OCI-LY1 (cell line): ENCODE data around the gene FANCD2OS.

ENCODE experiments used
- H2AFZ ChIP-seq: fragments of 200-600 bp; sonication (generic), shearing (Covaris generic); 2 replicates; pipeline ENCODE4 v1.6.0; 2014; ENCODE audit warnings: antibody characterized with exemption, mild to moderate bottlenecking, low read length
- H3F3A ChIP-seq: fragments of 200-600 bp; sonication (generic), shearing (Covaris generic); 2 replicates; pipeline ENCODE4 v1.6.0; 2014; ENCODE audit warnings: mild to moderate bottlenecking, antibody characterized with exemption, low read length, moderate library complexity; ENCODE audit not compliant: insufficient read depth
- H3K27ac ChIP-seq: fragments of 200-600 bp; sonication (generic); 2 replicates; pipeline ENCODE4 v1.5.1; 2014; ENCODE audit warnings: low read length, mixed run types, mild to moderate bottlenecking, low read depth; ENCODE audit not compliant: poor library complexity, severe bottlenecking
- H3K27me3 ChIP-seq: fragments of 200-600 bp; sonication (generic); 2 replicates; pipeline ENCODE4 v1.6.0; 2014; ENCODE audit warnings: antibody characterized with exemption, mild to moderate bottlenecking, low read length, moderate library complexity; ENCODE audit not compliant: insufficient read depth
- H3K36me3 ChIP-seq: fragments of 200-600 bp; sonication (generic); 2 replicates; pipeline ENCODE4 v1.6.1; 2014; ENCODE audit warnings: mild to moderate bottlenecking, antibody characterized with exemption, low read length, moderate library complexity, mixed read lengths; ENCODE audit not compliant: insufficient read depth
- H3K4me1 ChIP-seq: fragments of 200-600 bp; sonication (generic); 2 replicates; pipeline ENCODE4 v1.5.1; 2014; ENCODE audit warnings: mild to moderate bottlenecking, low read length, moderate library complexity; ENCODE audit not compliant: insufficient read depth, severe bottlenecking
- H3K4me2 ChIP-seq: fragments of 200-600 bp; sonication (generic), shearing (Covaris generic); 2 replicates; pipeline ENCODE4 v1.6.1; 2014; ENCODE audit warnings: low read length
- H3K4me3 ChIP-seq: fragments of 200-600 bp; sonication (generic); 2 replicates; pipeline ENCODE4 v1.5.1; 2014; ENCODE audit warnings: low read length, low read depth, mild to moderate bottlenecking, mixed read lengths; ENCODE audit not compliant: poor library complexity, severe bottlenecking
- H3K79me2 ChIP-seq: fragments of 200-600 bp; shearing (Covaris generic); 2 replicates; pipeline ENCODE4 v1.6.1; 2016; ENCODE audit warnings: mixed run types, low read length, mixed read lengths; ENCODE audit not compliant: insufficient read depth
- H3K9ac ChIP-seq: fragments of 200-600 bp; sonication (generic), shearing (Covaris generic); 2 replicates; pipeline ENCODE4 v1.6.1; 2014; ENCODE audit warnings: mild to moderate bottlenecking, low read length, mixed read lengths
- H3K9me2 ChIP-seq: fragments of 200-600 bp; sonication (generic), shearing (Covaris generic); 2 replicates; pipeline ENCODE4 v1.6.1; 2014; ENCODE audit warnings: low read depth, mild to moderate bottlenecking, low read length, mixed read lengths
- H3K9me3 ChIP-seq: fragments of 200-600 bp; shearing (Covaris generic); 2 replicates; pipeline ENCODE4 v1.6.1; 2014; ENCODE audit warnings: low read length, mixed read lengths
- H4K20me1 ChIP-seq: fragments of 200-600 bp; sonication (generic), shearing (Covaris generic); 2 replicates; pipeline ENCODE4 v1.6.0; 2016; ENCODE audit warnings: mild to moderate bottlenecking, low read length; ENCODE audit not compliant: insufficient read depth
- CTCF ChIP-seq: fragments of 200-600 bp; sonication (generic), shearing (Covaris generic); IDR thresholded peaks from 2 replicates; pipeline ENCODE4 v1.5.1; 2017; ENCODE audit warnings: mild to moderate bottlenecking, antibody characterized with exemption, low read length, moderate library complexity, mixed read lengths
- EZH2 ChIP-seq: fragments of 200-600 bp; sonication (generic), shearing (Covaris generic); IDR thresholded peaks from 2 replicates; pipeline ENCODE4 v1.8.0; 2017; ENCODE audit warnings: borderline replicate concordance, mixed run types, mild to moderate bottlenecking, antibody characterized with exemption, low read length, moderate library complexity, mixed read lengths

FANCD2OS gene

GRCh38 chr3:10155123-10155472 lies 47.0 kb upstream of the FANCD2OS start:
- Histone ChIP-seq H3K27me3 (no peaks in the 10 kb centered on the region), H3K79me2 (no peaks in the 10 kb centered on the region), H3K36me3 (peaks cover 35% of the 10 kb centered on the region), H3K27ac (no peak overlapping the region), H3K4me3 (no peak overlapping the region), H3K4me2 (no peak overlapping the region), H3K9ac (no peak overlapping the region), H4K20me1 (no peaks in the 10 kb centered on the region), H3K9me3 (no peaks in the 10 kb centered on the region), H3F3A (no peaks in the 10 kb centered on the region), H2AFZ (no peak overlapping the region), H3K4me1 (no peaks in the 10 kb centered on the region), H3K9me2 (no peaks in the 10 kb centered on the region)
- TF ChIP-seq EZH2 = no peak
- TF ChIP-seq CTCF = no peak

- Histone ChIP-seq H2AFZ (no peak overlapping the region), H3K79me2 (no peaks in the 10 kb centered on the region), H3K4me1 (no peaks in the 10 kb centered on the region), H3K9ac (no peak overlapping the region), H3K27ac (no peak overlapping the region), H3K4me2 (no peak overlapping the region), H4K20me1 (no peaks in the 10 kb centered on the region), H3F3A (no peaks in the 10 kb centered on the region), H3K36me3 (peaks cover 41% of the 10 kb centered on the region), H3K27me3 (no peaks in the 10 kb centered on the region), H3K4me3 (no peak overlapping the region), H3K9me2 (no peaks in the 10 kb centered on the region), H3K9me3 (no peaks in the 10 kb centered on the region)
- TF ChIP-seq CTCF = no peak
- TF ChIP-seq EZH2 = no peak
Measured at GRCh38 chr3:10154335-10155122, 46.5 kb upstream of the FANCD2OS start.

- H3K27ac ChIP-seq = no peak overlapping the region
- H3F3A ChIP-seq = no peaks in the 10 kb centered on the region
Measured at GRCh38 chr3:10150987-10151386, 42.9 kb upstream of the FANCD2OS start.

More at GRCh38 chr3:10150987-10151386, 42.9 kb upstream of the FANCD2OS start:
- Histone ChIP-seq H3K4me3 (no peak overlapping the region), H4K20me1 (no peaks in the 10 kb centered on the region), H3K27me3 (no peaks in the 10 kb centered on the region), H3K36me3 (peaks cover 72% of the 10 kb centered on the region), H3K9ac (no peak overlapping the region), H3K9me2 (no peaks in the 10 kb centered on the region), H3K4me2 (no peak overlapping the region), H2AFZ (no peak overlapping the region), H3K79me2 (peaks cover 13% of the 10 kb centered on the region; the same call in 1 of the 2 replicates), H3K4me1 (peaks cover 5% of the 10 kb centered on the region), H3K9me3 (no peaks in the 10 kb centered on the region)
- TF ChIP-seq EZH2 = no peak
- TF ChIP-seq CTCF = no peak
